K562 (cell line): ENCODE measurements around the gene HSD17B8. TPM values are rescaled to one million over a fixed set of nuclear protein-coding genes. Genes with fewer than 3 reads are reported as not detected.

ENCODE experiments used
- BACH1 ChIP-seq: fragments of 200-800 bp; sonication (Bioruptor generic); IDR thresholded peaks from 2 replicates; pipeline ENCODE4 v1.6.1; 2016; ENCODE audit warnings: missing genetic modification characterization, missing compliant biosample characterization
- CBX1 ChIP-seq: sonication (generic); IDR thresholded peaks from 2 replicates; pipeline ENCODE4 v1.6.1; 2016; ENCODE audit warnings: antibody characterized with exemption, low read depth, mild to moderate bottlenecking
- CXXC5 ChIP-seq: fragments of 250-450 bp; sonication (Bioruptor Pico); IDR thresholded peaks from 2 replicates; pipeline ENCODE4 v1.8.0; 2022; ENCODE audit warnings: inconsistent platforms, mild to moderate bottlenecking, moderate library complexity
- HCFC1 ChIP-seq: IDR thresholded peaks from 2 replicates; pipeline ENCODE4 v1.6.1; 2012; ENCODE audit warnings: low read depth, low read length, improper control_type of control experiment
- HMG20A ChIP-seq: fragments of 450-650 bp; formaldehyde crosslinking; conservative IDR thresholded peaks from 2 replicates; pipeline ENCODE4 v1.4.0; 2020; ENCODE audit warnings: mild to moderate bottlenecking, mixed read lengths
- IRF2 ChIP-seq: sonication (generic); formaldehyde crosslinking; IDR thresholded peaks from 2 replicates; pipeline ENCODE4 v1.8.1; 2022; ENCODE audit warnings: mild to moderate bottlenecking, missing genetic modification reagents
- JUNB ChIP-seq: fragments of 450-650 bp; formaldehyde crosslinking; conservative IDR thresholded peaks from 2 replicates; pipeline ENCODE4 v1.4.0; 2020; ENCODE audit warnings: mild to moderate bottlenecking
- MAZ ChIP-seq, 2 experiments: fragments of 450-650 bp in 1 of 2; sonication (generic) in 1 of 2; formaldehyde crosslinking; IDR thresholded peaks in 1 of 2; conservative IDR thresholded peaks in 1 of 2; 2 replicates each; pipeline versions ENCODE4 v1.4.0 to v1.5.0; 2020; ENCODE audit warnings: mild to moderate bottlenecking in 1 of 2, missing genetic modification reagents in 1 of 2
- MEF2D ChIP-seq: conservative IDR thresholded peaks from 2 replicates; pipeline ENCODE4 v1.6.1; 2016; ENCODE audit warnings: low read depth, missing genetic modification characterization, missing compliant biosample characterization
- MYNN ChIP-seq, 2 experiments: sonication (generic); formaldehyde crosslinking in 1 of 2; IDR thresholded peaks; 2 replicates each; pipeline versions ENCODE4 v1.5.0 to v1.6.1; 2016 to 2020; ENCODE audit warnings: antibody characterized with exemption in 1 of 2, missing genetic modification reagents in 1 of 2
- PHF8 ChIP-seq: fragments of 200-600 bp; sonication (generic); IDR thresholded peaks from 2 replicates; pipeline ENCODE4 v1.6.1; 2012; ENCODE audit warnings: mixed run types, mild to moderate bottlenecking, inconsistent platforms, low read length, moderate library complexity, borderline replicate concordance
- SETDB1 ChIP-seq: IDR thresholded peaks from one replicate; pipeline ENCODE4 v1.6.1; 2012; ENCODE audit warnings: low read length, control low read depth, inconsistent platforms
- SREBF2 ChIP-seq: sonication (generic); formaldehyde crosslinking; IDR thresholded peaks from 2 replicates; pipeline ENCODE4 v1.4.0; 2020; ENCODE audit warnings: mild to moderate bottlenecking, missing genetic modification reagents
- TAF7 ChIP-seq: fragments of 450-650 bp; IDR thresholded peaks from 2 replicates; pipeline ENCODE4 v1.6.1; 2016; ENCODE audit warnings: missing genetic modification characterization, missing compliant biosample characterization
- ZBED1 ChIP-seq: IDR thresholded peaks from 2 replicates; pipeline ENCODE4 v1.6.1; 2014
- polyA plus RNA-seq, 8 experiments: library from polyadenylated mRNA; depleted of rRNA in 4 of 8; stranded (reverse) in 5 of 8; unstranded in 3 of 8; fragments of >200 nt; fragmentation: Nextera tagmentation in 2 of 8; fragmentation: Illumina TruSeq in 1 of 8; extraction: Ambion mirVana in 2 of 8; extraction: Trizol in 1 of 8; gene quantifications; 2 replicates each; pipeline versions ENCODE4 v1.2.1 to v1.2.3, GENCODE V29; 2011 to 2014; ENCODE audit warnings: inconsistent platforms in 1 of 8, missing spikeins in 1 of 8
- total RNA-seq, 7 experiments: library from RNA; depleted of rRNA in 6 of 7; stranded (reverse); fragments of >200 nt in 6 of 7; fragmentation: Illumina TruSeq in 2 of 7; extraction: Trizol in 2 of 7; gene quantifications; 2 replicates each; pipeline versions ENCODE4 v1.2.1 to v1.2.3, GENCODE V29; 2011 to 2021; ENCODE audit warnings: low replicate concordance in 1 of 7
- TF ChIP-seq, protein P1 (sequence below): sonication (generic); formaldehyde crosslinking; IDR thresholded peaks from 2 replicates; pipeline ENCODE4 v1.8.0; 2022; ENCODE audit warnings: missing genetic modification reagents, mild to moderate bottlenecking, borderline replicate concordance
- TF ChIP-seq, protein P2 (sequence below): fragments of 250-450 bp; sonication (Bioruptor Pico); IDR thresholded peaks from 2 replicates; pipeline ENCODE4 v1.5.1; 2021; ENCODE audit warnings: mild to moderate bottlenecking
- TF ChIP-seq, protein P3 (sequence below): fragments of 250-450 bp; sonication (Bioruptor Pico); IDR thresholded peaks from 2 replicates; pipeline ENCODE4 v1.8.0; 2022; ENCODE audit warnings: moderate library complexity, mild to moderate bottlenecking, inconsistent platforms
- TF ChIP-seq, protein P4 (sequence below): fragments of 450-650 bp; formaldehyde crosslinking; IDR thresholded peaks from 2 replicates; pipeline ENCODE4 v1.4.0; 2020; ENCODE audit warnings: mild to moderate bottlenecking, moderate library complexity

Gene HSD17B8
- total and polyA plus RNA-seq, 9 of the 15 experiments (the other 6 are each of a cell fraction or from before 2014, with no cell fraction given) = 3.7 to 35.2 (median 14.2) TPM

DNA sequence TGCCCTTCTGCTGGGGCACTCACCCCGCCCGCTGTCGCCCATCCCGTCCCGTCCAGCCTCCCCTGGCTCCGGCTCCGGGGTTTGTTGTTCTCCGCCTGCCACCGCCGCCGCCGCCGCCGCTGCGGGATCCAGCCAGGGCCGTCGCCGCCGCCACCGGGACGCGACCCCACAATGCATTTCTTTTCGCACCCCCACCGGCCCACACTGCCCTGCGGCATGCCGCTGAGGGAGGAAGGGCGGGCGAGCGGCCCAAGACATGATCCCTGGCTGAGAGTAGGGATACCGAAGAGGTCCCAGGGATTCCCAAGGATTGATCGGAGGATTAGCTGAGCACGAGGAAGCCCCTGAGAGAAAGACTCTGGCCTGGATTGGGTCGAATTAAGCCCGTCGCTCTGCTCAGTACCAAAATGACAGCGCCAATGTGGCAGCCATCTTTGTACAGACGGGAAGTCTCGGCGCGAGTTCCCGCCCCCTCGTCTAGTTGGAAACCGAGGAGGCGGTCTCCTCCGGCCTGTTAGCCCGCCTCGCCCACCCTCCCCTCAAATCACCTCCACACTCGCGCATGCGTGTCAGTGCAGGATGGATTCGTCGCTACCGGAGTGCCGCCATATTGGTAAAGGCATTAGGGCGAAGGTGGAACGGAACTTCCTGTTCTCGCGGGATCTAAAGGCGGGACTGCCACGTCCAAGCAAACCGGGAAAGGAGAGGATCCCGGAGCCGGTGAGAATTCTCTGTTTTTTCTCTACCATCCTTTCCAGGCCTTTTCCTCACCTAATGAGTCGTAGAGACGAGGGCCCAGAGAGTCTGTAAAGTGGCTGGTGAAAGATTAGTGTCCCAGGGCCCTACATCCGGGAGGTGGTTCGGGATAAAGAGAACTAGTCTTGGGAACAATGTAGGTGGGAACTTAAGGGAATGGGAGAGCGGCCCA, 4.0 kb upstream of the HSD17B8 start, which contains the start of the genes RXRB and SLC39A7 (continued):
- TF ChIP-seq, protein P1, sequence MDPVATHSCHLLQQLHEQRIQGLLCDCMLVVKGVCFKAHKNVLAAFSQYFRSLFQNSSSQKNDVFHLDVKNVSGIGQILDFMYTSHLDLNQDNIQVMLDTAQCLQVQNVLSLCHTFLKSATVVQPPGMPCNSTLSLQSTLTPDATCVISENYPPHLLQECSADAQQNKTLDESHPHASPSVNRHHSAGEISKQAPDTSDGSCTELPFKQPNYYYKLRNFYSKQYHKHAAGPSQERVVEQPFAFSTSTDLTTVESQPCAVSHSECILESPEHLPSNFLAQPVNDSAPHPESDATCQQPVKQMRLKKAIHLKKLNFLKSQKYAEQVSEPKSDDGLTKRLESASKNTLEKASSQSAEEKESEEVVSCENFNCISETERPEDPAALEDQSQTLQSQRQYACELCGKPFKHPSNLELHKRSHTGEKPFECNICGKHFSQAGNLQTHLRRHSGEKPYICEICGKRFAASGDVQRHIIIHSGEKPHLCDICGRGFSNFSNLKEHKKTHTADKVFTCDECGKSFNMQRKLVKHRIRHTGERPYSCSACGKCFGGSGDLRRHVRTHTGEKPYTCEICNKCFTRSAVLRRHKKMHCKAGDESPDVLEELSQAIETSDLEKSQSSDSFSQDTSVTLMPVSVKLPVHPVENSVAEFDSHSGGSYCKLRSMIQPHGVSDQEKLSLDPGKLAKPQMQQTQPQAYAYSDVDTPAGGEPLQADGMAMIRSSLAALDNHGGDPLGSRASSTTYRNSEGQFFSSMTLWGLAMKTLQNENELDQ = 0 out of 2 replicates have a peak, but pooled peaks have one; percentile 67
- TF ChIP-seq SREBF2 (no peak), TAF7 (peak; percentile 99), MAZ (CRISPR knock-in tag; conservative IDR thresholded peaks at IDR 0.05 in 1 of 2, IDR thresholded peaks at IDR 0.05 in 1 of 2) (peak; percentile 99), BACH1 (tag) (no peak; the same call in 1 of the 2 replicates), HCFC1 (peak; percentile 91), MEF2D (tag) (no peak), ZBED1 (peak; percentile 53), HMG20A (CRISPR knock-in tag) (0 out of 2 replicates have a peak, but pooled peaks have one; percentile 55), MYNN (IDR thresholded peaks at IDR 0.05) (peak; percentile 60; the same call in 1 of the 2 replicates), MYNN (CRISPR knock-in tag; IDR thresholded peaks at IDR 0.05) (no peak), PHF8 (peak; percentile 97), IRF2 (CRISPR knock-in tag) (no peak), JUNB (CRISPR knock-in tag) (no peak), CBX1 (no peak; the same call in 1 of the 2 replicates), SETDB1 (peak; percentile 84), CXXC5 (CRISPR knock-in tag) (peak; percentile 82)
- TF ChIP-seq, protein P2, sequence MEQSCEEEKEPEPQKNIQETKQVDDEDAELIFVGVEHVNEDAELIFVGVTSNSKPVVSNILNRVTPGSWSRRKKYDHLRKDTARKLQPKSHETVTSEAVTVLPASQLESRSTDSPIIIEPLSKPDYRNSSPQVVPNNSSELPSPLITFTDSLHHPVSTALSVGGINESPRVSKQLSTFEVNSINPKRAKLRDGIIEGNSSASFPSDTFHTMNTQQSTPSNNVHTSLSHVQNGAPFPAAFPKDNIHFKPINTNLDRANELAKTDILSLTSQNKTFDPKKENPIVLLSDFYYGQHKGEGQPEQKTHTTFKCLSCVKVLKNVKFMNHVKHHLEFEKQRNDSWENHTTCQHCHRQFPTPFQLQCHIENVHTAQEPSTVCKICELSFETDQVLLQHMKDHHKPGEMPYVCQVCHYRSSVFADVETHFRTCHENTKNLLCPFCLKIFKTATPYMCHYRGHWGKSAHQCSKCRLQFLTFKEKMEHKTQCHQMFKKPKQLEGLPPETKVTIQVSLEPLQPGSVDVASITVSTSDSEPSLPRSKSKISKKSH (CRISPR knock-in tag) = no peak
- TF ChIP-seq, protein P3, sequence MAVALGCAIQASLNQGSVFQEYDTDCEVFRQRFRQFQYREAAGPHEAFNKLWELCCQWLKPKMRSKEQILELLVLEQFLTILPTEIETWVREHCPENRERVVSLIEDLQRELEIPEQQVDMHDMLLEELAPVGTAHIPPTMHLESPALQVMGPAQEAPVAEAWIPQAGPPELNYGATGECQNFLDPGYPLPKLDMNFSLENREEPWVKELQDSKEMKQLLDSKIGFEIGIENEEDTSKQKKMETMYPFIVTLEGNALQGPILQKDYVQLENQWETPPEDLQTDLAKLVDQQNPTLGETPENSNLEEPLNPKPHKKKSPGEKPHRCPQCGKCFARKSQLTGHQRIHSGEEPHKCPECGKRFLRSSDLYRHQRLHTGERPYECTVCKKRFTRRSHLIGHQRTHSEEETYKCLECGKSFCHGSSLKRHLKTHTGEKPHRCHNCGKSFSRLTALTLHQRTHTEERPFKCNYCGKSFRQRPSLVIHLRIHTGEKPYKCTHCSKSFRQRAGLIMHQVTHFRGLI = no peak
- TF ChIP-seq, protein P4, sequence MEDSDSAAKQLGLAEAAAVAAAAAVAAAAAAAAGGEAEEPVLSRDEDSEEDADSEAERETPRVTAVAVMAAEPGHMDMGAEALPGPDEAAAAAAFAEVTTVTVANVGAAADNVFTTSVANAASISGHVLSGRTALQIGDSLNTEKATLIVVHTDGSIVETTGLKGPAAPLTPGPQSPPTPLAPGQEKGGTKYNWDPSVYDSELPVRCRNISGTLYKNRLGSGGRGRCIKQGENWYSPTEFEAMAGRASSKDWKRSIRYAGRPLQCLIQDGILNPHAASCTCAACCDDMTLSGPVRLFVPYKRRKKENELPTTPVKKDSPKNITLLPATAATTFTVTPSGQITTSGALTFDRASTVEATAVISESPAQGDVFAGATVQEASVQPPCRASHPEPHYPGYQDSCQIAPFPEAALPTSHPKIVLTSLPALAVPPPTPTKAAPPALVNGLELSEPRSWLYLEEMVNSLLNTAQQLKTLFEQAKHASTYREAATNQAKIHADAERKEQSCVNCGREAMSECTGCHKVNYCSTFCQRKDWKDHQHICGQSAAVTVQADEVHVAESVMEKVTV (CRISPR knock-in tag) = peak; percentile 43
